Measurements from ENCODE around the gene RREB1.

Gene RREB1

GRCh38 chr6:7245668-7246393 is 138.1 kb downstream of the RREB1 start:
- no peak overlapping the region for H3K27ac ChIP-seq
- TF ChIP-seq CTCF (conservative IDR thresholded peaks at IDR 0.05), result no peak

GRCh38 chr6:7246401-7247178 is 138.8 kb downstream of the RREB1 start:
- H3K27ac ChIP-seq, result no peak overlapping the region
- TF ChIP-seq CTCF (conservative IDR thresholded peaks at IDR 0.05), result no peak

- no peak overlapping the region for H3K27ac ChIP-seq
- TF ChIP-seq CTCF (conservative IDR thresholded peaks at IDR 0.05), result no peak
Observed at GRCh38 chr6:7247179-7247456, 139.4 kb downstream of the RREB1 start.

- TF ChIP-seq CTCF (conservative IDR thresholded peaks at IDR 0.05), result no peak
- no peak overlapping the region for H3K27ac ChIP-seq
Observed at GRCh38 chr6:7247828-7248227, 140.1 kb downstream of the RREB1 start.

GRCh38 chr6:7249391-7249790 is 141.6 kb downstream of the RREB1 start:
- H3K27ac ChIP-seq, result no peak overlapping the region
- no peak for TF ChIP-seq CTCF (conservative IDR thresholded peaks at IDR 0.05)

- no peak for TF ChIP-seq CTCF (conservative IDR thresholded peaks at IDR 0.05)
- no peak overlapping the region for H3K27ac ChIP-seq
Observed at GRCh38 chr6:7249946-7250643, 142.3 kb downstream of the RREB1 start.

GRCh38 chr6:7250812-7251211 is 143.1 kb downstream of the RREB1 start:
- TF ChIP-seq CTCF (conservative IDR thresholded peaks at IDR 0.05), result no peak
- no peak overlapping the region for H3K27ac ChIP-seq

Measured in VCaP (cell line).